GM12891 (cell line): Measurements from ENCODE around the gene TPSB2.

Experiments
- DNase-seq: peaks from one replicate; pipeline ENCODE4 v3.0.0; 2011; ENCODE audit warnings: low spot score; ENCODE audit not compliant: insufficient read length
- FAIRE-seq: peaks from 2 replicates; lab custom pipeline; 2011; peaks lifted over from hg19 to GRCh38; lab: Jason Lieb, UNC
- PAX5 ChIP-seq: IDR thresholded peaks from 2 replicates; pipeline ENCODE4 v1.6.1; 2011; ENCODE audit warnings: low read length, moderate library complexity, mild to moderate bottlenecking; ENCODE audit not compliant: insufficient read depth, severe bottlenecking
- POLR2A ChIP-seq: IDR thresholded peaks from 2 replicates; pipeline ENCODE4 v1.6.1; 2011; ENCODE audit warnings: low read depth, low read length, control low read depth
- POLR2AphosphoS5 ChIP-seq: IDR thresholded peaks from 2 replicates; pipeline ENCODE4 v1.6.1; 2011; ENCODE audit warnings: low read depth, low read length, control low read depth
- POU2F2 ChIP-seq: IDR thresholded peaks from 2 replicates; pipeline ENCODE4 v1.6.1; 2011; ENCODE audit warnings: low read depth, mild to moderate bottlenecking, control low read depth, low read length, moderate library complexity
- SPI1 ChIP-seq: IDR thresholded peaks from 2 replicates; pipeline ENCODE4 v1.6.1; 2011; ENCODE audit warnings: low read depth, low read length, control low read depth
- TAF1 ChIP-seq: IDR thresholded peaks from 2 replicates; pipeline ENCODE4 v1.6.1; 2011; ENCODE audit warnings: low read depth, low read length, control low read depth

The TPSB2 gene

DNA sequence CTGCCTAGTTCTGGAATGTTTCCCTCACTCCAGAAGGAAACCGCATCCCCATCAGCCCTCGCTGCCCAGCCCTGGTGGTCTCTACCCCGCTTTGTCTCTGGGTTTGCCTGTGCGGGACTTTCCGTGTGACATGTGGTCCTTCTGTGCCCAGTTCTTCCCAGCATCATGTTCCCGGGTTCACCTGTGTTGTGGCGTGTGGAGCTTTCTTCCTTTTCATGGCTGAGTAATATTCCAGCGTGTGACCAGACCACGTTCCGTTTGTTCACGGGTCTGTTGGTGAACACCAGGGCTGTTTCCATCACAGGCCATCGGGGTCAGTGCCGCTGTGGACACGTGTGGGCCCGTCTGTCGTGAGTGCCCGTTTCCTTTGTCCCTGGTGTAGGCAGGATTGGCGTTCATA, 45.0 kb downstream of the TPSB2 start:
- FAIRE-seq = no peak
- TF ChIP-seq POLR2A (no peak), SPI1 (no peak), POU2F2 (no peak), TAF1 (no peak), POLR2AphosphoS5 (no peak), PAX5 (no peak)
- DNase-seq = no peak

DNA sequence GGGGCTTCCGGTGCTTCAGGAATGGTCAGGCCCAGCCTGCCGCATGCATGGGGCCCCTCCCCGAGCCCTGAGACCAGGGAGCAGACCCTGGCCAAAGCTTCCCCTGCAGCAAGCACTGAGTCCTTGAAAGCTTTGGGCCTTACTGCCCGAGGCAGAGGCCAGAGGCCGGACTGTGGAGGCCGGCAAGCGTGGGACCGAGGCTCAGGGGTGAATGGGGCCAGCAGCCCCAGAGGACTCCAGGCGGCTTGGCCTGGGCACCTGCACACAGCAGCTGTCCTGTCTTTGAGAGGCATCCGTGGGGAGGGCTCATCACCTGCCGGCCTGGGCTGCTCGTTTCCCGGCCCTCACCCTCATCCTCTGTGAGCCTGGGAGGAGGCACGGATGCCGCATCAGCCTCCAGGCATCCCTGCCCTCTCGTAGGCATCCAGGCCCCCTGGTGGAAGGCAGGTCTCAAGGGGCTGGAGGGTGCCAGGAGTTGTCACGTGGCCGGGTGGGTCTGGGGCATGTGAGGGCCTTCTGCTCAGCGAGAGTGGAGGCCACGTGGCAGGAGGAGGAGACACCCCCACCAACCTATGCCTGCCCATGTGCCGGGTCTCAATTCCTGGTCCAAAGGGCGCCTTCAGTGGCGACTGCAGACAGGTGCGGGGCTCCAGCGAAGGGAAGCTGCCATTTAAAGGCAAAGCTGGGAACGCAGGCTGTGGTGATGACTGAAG, 45.7 kb downstream of the TPSB2 start:
- no peak for FAIRE-seq
- no peak for DNase-seq
- TF ChIP-seq TAF1 (no peak), PAX5 (no peak), POLR2A (no peak), POU2F2 (no peak), SPI1 (no peak), POLR2AphosphoS5 (no peak)

- TF ChIP-seq POLR2A (no peak), PAX5 (no peak), TAF1 (no peak), POLR2AphosphoS5 (no peak), POU2F2 (no peak), SPI1 (no peak)
- DNase-seq (no peak), FAIRE-seq (no peak)
Observed at GRCh38 chr16:1182950-1183907, 46.8 kb downstream of the TPSB2 start.

DNA sequence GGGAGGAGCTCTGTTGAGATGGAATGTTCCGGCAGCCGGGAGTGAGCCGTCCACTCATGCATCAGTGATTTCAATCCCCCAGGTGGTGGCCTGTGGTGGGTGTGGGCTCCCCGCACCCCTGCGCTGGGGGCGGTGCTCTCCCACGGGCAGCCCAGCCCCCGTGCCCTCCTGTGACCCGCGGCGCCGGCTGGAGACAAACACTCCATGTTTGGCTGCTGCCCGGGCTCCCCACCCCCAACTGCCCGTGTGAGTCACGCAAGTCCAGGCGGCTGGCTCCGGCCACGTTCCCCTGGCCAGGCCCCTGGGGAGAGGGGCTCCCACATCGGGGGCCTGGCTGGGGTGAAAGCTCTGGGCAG, 47.7 kb downstream of the TPSB2 start:
- TF ChIP-seq POU2F2 = no peak
- no peak for TF ChIP-seq POLR2A
- TF ChIP-seq PAX5 = no peak
- no peak for TF ChIP-seq POLR2AphosphoS5
- TF ChIP-seq SPI1 = no peak
- TF ChIP-seq TAF1 = no peak
- FAIRE-seq (no peak), DNase-seq (no peak)

GRCh38 chr16:1181404-1182315, 48.3 kb downstream of the TPSB2 start:
- peak; percentile 43; the same call in 1 of the 2 replicates for TF ChIP-seq POU2F2
- TF ChIP-seq POLR2AphosphoS5 = no peak
- DNase-seq = no peak
- no peak for FAIRE-seq

- no peak for FAIRE-seq
- TF ChIP-seq POLR2A (no peak), PAX5 (no peak), SPI1 (no peak), POU2F2 (no peak), TAF1 (no peak), POLR2AphosphoS5 (no peak)
Observed at GRCh38 chr16:1180549-1181403, 49.2 kb downstream of the TPSB2 start.

More at GRCh38 chr16:1180549-1181403, 49.2 kb downstream of the TPSB2 start:
- no peak for DNase-seq
